T1000 (cell line): Measurements from ENCODE around the gene ASAP2.

Experiments
- DNase-seq: peaks from one replicate; lab custom pipeline; 2025; ENCODE audit warnings: mixed read lengths; lab: John Stamatoyannopoulos, UW

Gene ASAP2

DNA sequence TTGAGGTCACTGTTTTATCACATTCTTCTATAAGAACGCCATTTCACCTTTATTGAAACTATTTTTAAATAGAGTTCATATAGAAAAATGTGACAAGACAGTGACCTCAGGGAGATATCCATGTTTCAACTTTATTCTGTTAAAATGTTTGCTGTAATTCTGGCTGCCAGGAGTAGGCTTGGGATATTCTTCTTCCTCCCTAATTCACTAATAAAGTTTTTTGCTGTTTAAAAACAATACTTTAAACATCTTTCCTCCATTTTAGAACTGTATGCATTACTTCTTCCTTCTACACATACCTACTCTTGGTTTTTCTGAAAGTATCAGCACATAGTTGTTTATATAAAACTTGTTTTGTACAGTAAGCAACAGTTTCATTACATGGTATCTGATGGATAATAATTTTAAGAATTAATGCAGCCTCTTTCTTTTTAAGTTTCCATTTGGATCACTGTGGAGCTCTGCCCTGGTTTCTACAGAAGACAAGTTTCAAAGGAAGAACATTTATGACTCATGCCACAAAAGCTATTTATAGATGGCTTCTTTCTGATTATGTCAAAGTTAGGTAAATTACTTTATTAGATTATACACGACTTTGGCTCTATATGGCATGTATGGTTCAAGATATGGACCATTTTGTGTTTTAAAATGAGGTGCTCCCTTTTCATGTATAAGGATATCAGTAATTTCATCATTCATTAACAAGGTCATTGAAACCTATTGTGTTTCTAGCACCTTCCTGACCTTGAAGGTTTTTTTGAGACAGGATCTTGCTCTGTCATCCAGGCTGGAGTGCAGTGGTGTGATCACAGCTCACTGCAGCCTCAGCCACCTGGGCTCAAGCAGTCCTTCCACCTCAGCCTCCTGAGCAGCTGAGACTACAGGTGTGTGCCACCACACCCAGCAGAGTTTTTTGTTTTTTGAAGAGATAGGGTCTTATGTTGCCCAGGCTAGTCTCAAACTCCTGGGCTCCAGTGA, 224.0 kb downstream of the ASAP2 start:
- no peak for DNase-seq

DNA sequence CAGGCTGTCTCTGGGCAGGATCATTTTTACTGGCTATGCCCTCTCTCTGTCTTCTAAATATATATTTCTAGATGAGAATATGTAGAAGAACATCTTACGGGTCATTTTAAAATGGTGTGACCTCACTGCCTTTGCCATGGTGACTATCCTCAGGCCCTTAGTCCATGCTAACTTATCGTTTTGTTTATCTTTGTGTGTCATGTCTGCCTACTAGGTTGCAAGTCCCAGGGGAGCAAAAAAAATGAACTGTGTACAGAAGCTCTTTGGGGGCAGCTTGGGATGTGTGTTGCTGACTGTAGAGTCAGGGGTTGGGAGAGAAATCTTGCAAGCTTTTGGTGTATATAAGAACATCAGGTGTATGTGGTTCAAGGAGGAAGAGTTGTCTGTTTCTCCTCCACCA, 227.9 kb downstream of the ASAP2 start:
- no peak for DNase-seq

DNA sequence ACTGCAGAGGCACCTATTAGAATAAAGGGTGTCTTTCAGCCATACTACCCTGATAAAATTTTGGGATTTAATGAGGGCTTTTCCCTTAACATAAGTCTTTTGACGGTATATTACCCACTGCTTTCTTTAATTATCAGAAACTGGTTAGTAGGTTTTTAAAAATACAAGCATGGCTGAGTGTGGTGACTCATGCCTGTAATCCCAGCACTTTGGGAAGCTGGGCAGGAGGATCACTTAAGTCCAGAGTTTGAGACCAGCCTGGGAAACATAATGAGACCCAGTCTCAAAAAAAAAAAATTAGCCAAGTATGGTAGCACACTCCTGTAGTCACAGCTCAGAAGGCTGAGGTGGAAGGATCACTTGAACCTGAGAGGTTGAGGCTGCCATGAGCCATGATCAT, 232.9 kb downstream of the ASAP2 start:
- DNase-seq, result no peak

DNA sequence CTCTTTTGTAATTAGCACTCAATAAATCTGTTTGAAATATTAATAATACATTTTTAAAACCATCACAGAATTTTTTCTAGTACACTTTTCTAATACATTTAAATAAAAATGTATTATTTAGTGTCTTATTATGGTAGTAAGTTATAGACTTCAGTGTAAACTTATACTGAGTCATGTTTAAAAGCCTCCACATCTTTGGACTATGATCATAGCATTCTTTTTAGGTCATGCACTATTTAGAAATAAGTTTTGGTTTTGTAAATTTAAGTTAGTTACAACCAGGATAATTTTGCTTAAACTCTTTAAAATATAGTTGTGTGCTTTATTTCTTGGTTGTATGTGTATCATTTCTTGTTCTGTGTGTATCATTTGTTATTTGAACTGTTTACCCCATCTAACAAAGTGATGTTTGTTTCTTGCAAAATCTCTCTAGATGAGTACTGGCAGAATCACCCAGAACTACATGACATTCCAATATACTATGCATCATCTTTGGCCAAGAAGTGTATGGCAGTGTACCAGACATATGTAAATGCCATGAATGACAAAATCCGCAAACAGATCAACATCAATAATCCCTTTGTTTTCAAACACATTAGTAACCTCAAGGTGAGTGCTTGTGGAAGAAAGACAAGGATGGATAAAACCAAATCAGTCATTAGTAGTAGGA, 233.6 kb downstream of the ASAP2 start:
- no peak for DNase-seq

DNA sequence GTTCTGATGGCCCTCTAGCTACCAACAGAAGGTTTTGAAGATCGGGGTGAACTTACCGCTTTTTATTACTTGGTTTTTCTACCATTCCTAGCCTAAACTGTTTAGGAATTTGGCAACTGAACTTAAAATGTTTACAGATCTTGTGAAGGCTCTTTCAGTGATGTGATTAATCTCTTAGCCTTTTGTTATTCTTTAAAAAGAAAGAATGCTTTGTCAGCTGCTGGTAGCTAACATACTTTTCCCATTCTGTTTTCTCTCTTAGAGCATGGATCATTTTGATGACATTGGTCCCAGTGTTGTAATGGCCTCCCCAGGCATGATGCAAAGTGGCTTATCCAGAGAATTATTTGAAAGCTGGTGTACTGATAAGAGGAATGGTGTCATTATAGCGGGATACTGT, 234.9 kb downstream of the ASAP2 start:
- DNase-seq, result no peak

DNA sequence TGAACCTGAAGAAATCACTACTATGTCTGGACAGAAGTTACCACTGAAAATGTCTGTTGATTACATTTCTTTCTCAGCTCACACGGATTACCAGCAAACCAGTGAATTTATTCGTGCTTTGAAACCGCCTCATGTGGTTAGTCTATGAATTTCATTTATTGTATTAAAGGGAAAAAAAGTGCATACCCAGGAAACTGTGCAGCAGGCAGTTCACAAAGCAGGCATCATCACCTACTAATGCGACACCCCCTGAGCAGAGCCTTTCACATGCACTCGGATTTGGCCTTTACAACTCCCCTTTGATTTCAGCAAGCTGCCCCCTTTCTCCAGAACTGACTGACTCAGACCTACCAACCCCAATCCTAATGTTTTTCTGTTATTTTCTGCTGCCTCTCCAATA, 236.9 kb downstream of the ASAP2 start:
- DNase-seq, result no peak

DNA sequence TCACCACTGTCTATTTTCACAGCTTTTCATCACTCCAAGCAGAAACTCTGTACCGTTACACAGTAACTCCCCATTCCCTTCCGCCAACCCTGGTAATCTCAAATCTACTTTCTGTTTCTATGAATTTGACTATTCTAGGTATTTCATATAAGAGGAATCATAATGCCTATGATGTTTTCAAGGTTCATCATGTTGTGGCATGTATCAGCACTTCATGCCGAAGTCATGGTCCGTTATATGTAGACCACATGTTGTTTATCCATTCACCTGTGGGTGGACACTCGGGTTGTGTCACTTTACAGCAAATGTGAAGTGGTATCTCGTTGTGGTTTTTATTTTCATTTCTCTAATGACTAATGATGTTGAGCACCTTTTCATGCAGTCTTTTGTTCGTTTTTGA, 238.5 kb downstream of the ASAP2 start:
- no peak for DNase-seq

DNA sequence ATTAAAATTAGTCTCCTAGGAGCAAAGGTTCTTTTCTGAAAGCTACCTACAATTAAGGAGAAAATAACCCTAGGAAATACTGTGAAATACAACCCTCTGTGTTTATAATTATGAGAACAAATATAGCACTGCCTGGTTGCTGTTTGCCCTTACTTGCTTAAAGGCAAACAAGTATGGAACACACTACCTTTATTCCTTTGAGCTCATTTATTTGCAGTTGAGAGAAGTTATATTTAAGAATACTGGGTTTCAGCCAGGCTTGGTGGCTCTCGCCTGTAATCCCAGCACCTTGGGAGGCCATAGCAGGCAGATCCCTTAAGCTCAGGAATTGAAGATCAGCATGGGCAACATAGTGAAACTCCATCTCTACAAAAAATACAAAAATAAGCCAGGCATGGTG, 244.6 kb downstream of the ASAP2 start:
- no peak for DNase-seq
